ENCODE data around the gene TMEM63A.

- TF ChIP-seq CTCF (conservative IDR thresholded peaks at IDR 0.05) (no peak), ZFX (IDR thresholded peaks at IDR 0.05) (no peak)
Observed at GRCh38 chr1:225876900-225877510, 5.2 kb downstream of the TMEM63A start.
